Neural cell (in vitro differentiated cells): Measurements from ENCODE around the gene PRKG1.

Experiments used
- CTCF ChIP-seq: fragments of 450-650 bp; IDR thresholded peaks from 2 replicates; pipeline ENCODE4 v1.5.1; 2014; ENCODE audit warnings: antibody characterized with exemption, mild to moderate bottlenecking, moderate library complexity; ENCODE audit not compliant: poor library complexity, severe bottlenecking
- EZH2 ChIP-seq: fragments of 200-600, 300-800 bp; shearing (Covaris generic), sonication (generic); IDR thresholded peaks from 2 replicates; pipeline ENCODE4 v1.6.1; 2014; ENCODE audit warnings: antibody characterized with exemption, low read length, borderline replicate concordance, mild to moderate bottlenecking; ENCODE audit not compliant: insufficient read depth, poor library complexity, severe bottlenecking
- RAD21 ChIP-seq: fragments of 450-650 bp; conservative IDR thresholded peaks from 2 replicates; pipeline ENCODE4 v1.6.1; 2014; ENCODE audit warnings: antibody characterized with exemption, mild to moderate bottlenecking, moderate library complexity
- REST ChIP-seq: IDR thresholded peaks from 2 replicates; pipeline ENCODE4 v1.6.1; 2012; ENCODE audit warnings: borderline replicate concordance

- no peak for TF ChIP-seq REST
- TF ChIP-seq CTCF: no peak
- no peak for TF ChIP-seq RAD21
- no peak for TF ChIP-seq EZH2
These were observed 772.7 kb downstream of the PRKG1 start for GRCh38 chr10:51846856-51847506.
